NCI-H146 treated with DMSO at 0.1 percent for 48 hours (cell line): ENCODE measurements around the gene MAFG.
"Not testable (repeated sequence)": the region's sequence is repeated elsewhere in the genome, so short reads cannot be mapped to it uniquely, and the experiment has no call there.

ENCODE experiments used
- DNase-seq: peaks from one replicate; lab custom pipeline; 2025; ENCODE audit not compliant: unreplicated experiment; lab: John Stamatoyannopoulos, UW

Gene MAFG

GRCh38 chr17:81923302-81924260, 4.0 kb downstream of the MAFG start:
- no peak for DNase-seq

GRCh38 chr17:81922566-81923301, 4.8 kb downstream of the MAFG start:
- DNase-seq = no peak

- DNase-seq = no peak
These were observed 5.5 kb downstream of the MAFG start for GRCh38 chr17:81921996-81922565.

- no peak for DNase-seq
These were observed 6.0 kb downstream of the MAFG start for GRCh38 chr17:81921537-81921862.

- no peak for DNase-seq
These were observed 6.7 kb downstream of the MAFG start for GRCh38 chr17:81920612-81921536.

GRCh38 chr17:81918832-81919545, 8.5 kb downstream of the MAFG start:
- DNase-seq = no peak

- not testable (repeated sequence) for DNase-seq
These were observed 9.2 kb downstream of the MAFG start for GRCh38 chr17:81918333-81918669.

GRCh38 chr17:81917565-81918332, 9.8 kb downstream of the MAFG start, which contains the start of gene SIRT7:
Gene SIRT7, minus strand, starts transcription at chr17:81918176. Its CDS starts 45 bp downstream, at chr17:81918131.
- peak; percentile 61 for DNase-seq

GRCh38 chr17:81916234-81917001, 11.1 kb downstream of the MAFG start:
- DNase-seq = no peak

- no peak for DNase-seq
These were observed 12.2 kb downstream of the MAFG start for GRCh38 chr17:81915331-81915730.

GRCh38 chr17:81914103-81914850, 13.3 kb downstream of the MAFG start:
- no peak for DNase-seq

GRCh38 chr17:81913394-81914102, 14.0 kb downstream of the MAFG start:
- no peak for DNase-seq

- no peak for DNase-seq
These were observed 14.9 kb downstream of the MAFG start for GRCh38 chr17:81912441-81913309.

GRCh38 chr17:81911969-81912368, 15.6 kb downstream of the MAFG start:
- no peak for DNase-seq

GRCh38 chr17:81911277-81911961, 16.1 kb downstream of the MAFG start, which contains the start of gene PCYT2:
Gene PCYT2, minus strand, starts transcription at chr17:81911399. Its CDS starts 44 bp downstream, at chr17:81911355.
- peak; percentile 59 for DNase-seq

GRCh38 chr17:81910840-81911276, 16.7 kb downstream of the MAFG start:
- no peak for DNase-seq
